HUDEP-2 (cell line): ENCODE measurements around the gene PIWIL1.

ENCODE experiments used
- DNase-seq, 76 experiments: peaks; one replicate each; lab custom pipeline; 2025; ENCODE audit not compliant: unreplicated experiment in 76 of 76; lab: John Stamatoyannopoulos, UW

PIWIL1 gene

GRCh38 chr12:130336723-130337487 lies 782 bp upstream of the PIWIL1 start:
- no peak for DNase-seq

- DNase-seq: no peak
Observed at GRCh38 chr12:130338794-130339601, 1.3 kb downstream of the PIWIL1 start.

- no peak for DNase-seq
Observed at GRCh38 chr12:130339951-130340350, 2.3 kb downstream of the PIWIL1 start.

GRCh38 chr12:130342442-130342841 lies 4.8 kb downstream of the PIWIL1 start:
- DNase-seq: no peak

GRCh38 chr12:130342842-130343241 lies 5.2 kb downstream of the PIWIL1 start:
- DNase-seq: no peak

- no peak for DNase-seq
Observed at GRCh38 chr12:130344529-130344928, 6.8 kb downstream of the PIWIL1 start.

- DNase-seq: no peak
Observed at GRCh38 chr12:130345292-130345691, 7.6 kb downstream of the PIWIL1 start.

GRCh38 chr12:130347588-130347987 lies 9.9 kb downstream of the PIWIL1 start:
- no peak for DNase-seq

- DNase-seq: no peak
Observed at GRCh38 chr12:130350715-130351114, 13.0 kb downstream of the PIWIL1 start.

- no peak for DNase-seq
Observed at GRCh38 chr12:130351326-130351725, 13.6 kb downstream of the PIWIL1 start.

- DNase-seq: no peak
Observed at GRCh38 chr12:130353081-130353480, 15.4 kb downstream of the PIWIL1 start.

- no peak for DNase-seq
Observed at GRCh38 chr12:130354407-130354806, 16.7 kb downstream of the PIWIL1 start.

GRCh38 chr12:130356222-130356621 lies 18.5 kb downstream of the PIWIL1 start:
- DNase-seq: no peak

GRCh38 chr12:130357241-130357640 lies 19.6 kb downstream of the PIWIL1 start:
- no peak for DNase-seq

- DNase-seq: no peak
Observed at GRCh38 chr12:130357729-130358330, 20.1 kb downstream of the PIWIL1 start.

- no peak for DNase-seq
Observed at GRCh38 chr12:130362060-130362459, 24.4 kb downstream of the PIWIL1 start.

- no peak for DNase-seq
Observed at GRCh38 chr12:130364578-130364977, 26.9 kb downstream of the PIWIL1 start.

GRCh38 chr12:130366159-130366558 lies 28.5 kb downstream of the PIWIL1 start:
- no peak for DNase-seq

- DNase-seq: no peak
Observed at GRCh38 chr12:130367003-130367402, 29.3 kb downstream of the PIWIL1 start.

- DNase-seq: no peak
Observed at GRCh38 chr12:130367523-130367922, 29.8 kb downstream of the PIWIL1 start.

GRCh38 chr12:130369816-130370215 lies 32.1 kb downstream of the PIWIL1 start:
- no peak for DNase-seq

GRCh38 chr12:130371296-130371695 lies 33.6 kb downstream of the PIWIL1 start:
- no peak for DNase-seq
